DMS53 treated with DMSO at 0.1 percent for 48 hours (cell line): Measurements from ENCODE around the gene GPATCH1.
A peak's percentile ranks its signal among the peaks of the same experiment; 100 is the strongest.
"Not testable (repeated sequence)": the region's sequence is repeated elsewhere in the genome, so short reads cannot be mapped to it uniquely, and the experiment has no call there.

Experiments
- DNase-seq: peaks from one replicate; lab custom pipeline; 2025; ENCODE audit not compliant: unreplicated experiment; lab: John Stamatoyannopoulos, UW

GPATCH1 gene

DNA sequence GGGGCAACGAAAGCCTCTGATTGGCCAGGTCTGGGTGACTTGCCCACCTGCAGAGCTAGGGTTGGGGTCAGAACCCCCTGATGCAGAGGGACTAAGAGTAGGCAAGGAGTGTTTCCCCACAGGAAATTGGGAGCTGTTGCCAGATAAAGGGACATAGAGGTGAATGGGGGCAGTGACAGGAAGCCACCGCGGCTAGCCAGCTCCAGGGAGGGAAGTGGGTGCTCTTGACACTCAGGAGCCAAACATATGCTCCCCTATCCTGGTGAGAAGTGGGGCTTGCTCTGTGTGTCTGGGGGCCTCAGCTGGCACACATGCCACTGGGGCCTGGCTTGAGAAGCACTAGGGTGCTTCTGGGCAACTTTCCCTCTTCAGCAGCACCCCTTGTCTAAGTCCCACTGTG is 76.9 kb downstream of the GPATCH1 start:
- no peak for DNase-seq

GRCh38 chr19:33158365-33158764 is 77.4 kb downstream of the GPATCH1 start:
- DNase-seq, result no peak

GRCh38 chr19:33159149-33159548 is 78.2 kb downstream of the GPATCH1 start:
- DNase-seq, result no peak

DNA sequence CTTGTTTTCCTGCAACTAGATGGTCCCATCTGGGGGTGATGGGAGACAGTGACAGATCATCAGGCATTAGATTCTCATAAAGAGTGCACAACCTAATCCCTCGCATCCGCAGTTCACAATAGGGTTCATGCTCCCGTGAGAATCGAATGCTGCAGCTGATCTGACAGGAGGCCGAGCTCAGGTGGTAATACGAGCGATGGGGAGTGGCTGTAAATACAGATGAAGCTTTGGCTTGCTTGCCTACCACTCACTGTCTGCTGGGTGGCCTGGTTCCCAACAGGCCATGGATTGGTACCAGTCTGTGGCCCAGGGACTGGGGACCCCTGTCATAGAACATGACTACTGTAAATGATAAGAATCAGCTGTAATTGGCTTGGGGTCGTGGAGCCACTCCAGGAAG is 78.9 kb downstream of the GPATCH1 start:
- DNase-seq, result no peak

- no peak for DNase-seq
Observed at GRCh38 chr19:33161201-33161600, 80.2 kb downstream of the GPATCH1 start.

DNA sequence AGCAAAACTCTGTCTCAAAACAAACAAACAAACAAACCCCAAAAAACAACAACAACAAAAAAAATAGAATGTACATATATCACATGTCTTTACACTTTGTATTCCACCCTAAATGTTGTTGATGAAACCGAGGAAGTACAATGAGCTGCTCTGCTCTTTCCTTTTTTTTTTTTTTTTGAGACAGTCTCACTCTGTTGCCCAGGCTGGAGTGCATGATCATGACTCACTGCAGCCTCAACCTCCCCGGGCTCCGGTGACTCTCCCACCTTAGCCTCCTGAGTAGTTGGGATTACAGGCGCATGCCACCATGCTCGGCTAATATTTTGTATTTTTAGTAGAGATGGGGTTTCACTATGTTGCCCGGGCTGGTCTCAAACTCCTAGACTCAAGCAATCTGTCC is 82.5 kb downstream of the GPATCH1 start:
- DNase-seq, result no peak

- not testable (repeated sequence) for DNase-seq
Observed at GRCh38 chr19:33166037-33166436, 85.1 kb downstream of the GPATCH1 start.

DNA sequence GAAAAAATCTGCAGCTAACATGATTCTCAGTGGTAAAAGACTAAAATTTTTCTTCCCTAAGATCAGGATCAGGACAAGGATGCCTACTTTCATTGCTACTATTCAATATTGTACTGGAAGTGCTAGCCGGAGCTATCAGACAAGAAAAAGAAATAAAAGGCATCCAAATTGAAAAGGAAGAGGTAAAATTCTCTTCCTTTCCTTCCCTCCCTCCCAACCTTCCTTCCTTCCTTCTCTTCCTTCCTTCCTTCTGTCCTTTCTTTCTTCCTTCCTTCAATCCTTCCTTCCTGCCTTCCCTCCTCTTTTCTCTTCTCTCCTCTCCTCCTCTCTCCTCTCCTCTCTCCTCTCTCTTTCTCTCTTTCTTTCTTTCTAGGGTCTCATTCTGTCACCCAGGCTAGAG is 86.5 kb downstream of the GPATCH1 start:
- DNase-seq, result no peak

- no peak for DNase-seq
Observed at GRCh38 chr19:33168528-33168927, 87.5 kb downstream of the GPATCH1 start.

GRCh38 chr19:33171222-33171795 is 90.3 kb downstream of the GPATCH1 start:
- no peak for DNase-seq

- DNase-seq, result peak; percentile 29
Observed at GRCh38 chr19:33171916-33172359, 91.0 kb downstream of the GPATCH1 start.

DNA sequence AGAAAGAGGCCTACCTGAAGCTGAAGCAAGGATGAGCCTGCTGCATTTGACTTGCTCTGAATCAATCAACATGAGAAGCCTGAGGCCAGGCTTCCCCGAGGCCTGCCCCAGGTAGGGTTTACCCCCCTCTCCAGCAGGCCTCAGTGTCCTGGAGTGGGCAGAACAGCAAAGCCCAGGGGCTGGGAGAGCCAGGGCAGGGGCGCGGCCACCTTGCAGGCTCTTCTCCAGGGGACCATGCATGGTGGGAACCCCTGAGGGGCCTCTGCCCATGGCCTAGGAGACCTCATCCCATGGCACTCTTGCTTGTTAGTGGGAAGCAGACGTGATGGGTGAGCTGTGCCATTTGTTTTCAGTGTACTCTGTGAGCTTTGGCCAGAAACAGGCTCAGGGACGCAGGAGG is 93.2 kb downstream of the GPATCH1 start:
- no peak for DNase-seq

- DNase-seq, result no peak
Observed at GRCh38 chr19:33175156-33175782, 94.3 kb downstream of the GPATCH1 start.

- DNase-seq, result no peak
Observed at GRCh38 chr19:33175886-33176669, 95.1 kb downstream of the GPATCH1 start.

GRCh38 chr19:33176670-33177416 is 95.9 kb downstream of the GPATCH1 start:
- peak; percentile 100 for DNase-seq

DNA sequence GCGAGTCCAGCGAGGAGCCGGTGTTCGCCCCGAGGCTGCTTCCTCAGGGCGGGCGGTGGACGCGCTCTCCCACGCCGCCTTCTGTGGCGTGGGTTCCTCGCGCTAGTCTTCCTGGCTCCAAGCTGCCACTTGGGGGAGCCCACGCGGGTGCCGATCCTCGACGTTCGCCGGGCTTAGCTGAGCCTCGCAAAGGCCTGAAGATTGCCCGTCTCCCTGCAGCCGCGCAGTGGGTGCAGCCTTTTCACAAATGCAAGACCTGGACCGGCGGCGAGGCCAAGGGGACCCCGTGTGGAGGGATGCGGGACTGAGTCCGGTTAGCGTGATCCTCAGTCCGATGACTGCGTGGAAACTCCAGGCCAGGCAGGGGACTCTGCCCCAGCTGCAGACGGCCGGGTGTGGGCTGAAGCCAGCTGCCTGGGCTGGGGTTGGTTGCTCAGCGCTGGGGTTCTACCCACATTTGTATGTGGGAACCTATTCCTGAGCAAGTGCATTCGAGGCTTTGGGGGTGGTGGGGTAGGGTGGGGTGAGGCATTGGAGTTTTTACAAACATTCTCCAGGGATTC is 96.5 kb downstream of the GPATCH1 start:
- DNase-seq, result peak; percentile 83
